Measurements from ENCODE around the gene CCDC13.

CCDC13 gene

DNA sequence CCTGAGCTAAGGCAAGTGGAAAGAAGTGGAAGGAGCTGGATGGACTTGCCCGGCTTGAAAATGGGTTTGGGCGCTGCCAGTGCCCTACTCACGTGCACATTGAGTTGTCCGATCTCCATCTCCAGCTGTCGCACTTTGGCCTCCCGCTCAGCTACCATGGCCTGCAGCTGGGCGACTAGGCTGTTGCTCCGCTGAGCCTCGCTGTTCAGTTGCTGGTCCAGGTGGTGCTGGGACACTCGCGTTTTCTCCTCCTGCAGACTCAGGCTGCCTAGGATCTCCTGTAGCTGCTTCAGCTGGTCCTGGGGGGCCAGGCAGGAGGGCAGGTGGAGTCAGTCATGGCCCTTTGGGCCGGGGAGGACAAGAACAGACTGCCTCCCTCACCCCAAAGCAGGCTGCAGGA lies 37.4 kb downstream of the CCDC13 start:
- Mint-ChIP-seq H3K36me3 (ENCODE audit: low read depth) (no peaks in the 10 kb centered on the region), H3K27ac (no peak overlapping the region), H3K27me3 (ENCODE audit: low read depth, poor library complexity) (peaks cover 16% of the 10 kb centered on the region), H3K9me3 (peaks cover 7% of the 10 kb centered on the region), H3K4me3 (no peak overlapping the region), H3K4me1 (peaks cover 20% of the 10 kb centered on the region)
- TF ChIP-seq, protein P1, sequence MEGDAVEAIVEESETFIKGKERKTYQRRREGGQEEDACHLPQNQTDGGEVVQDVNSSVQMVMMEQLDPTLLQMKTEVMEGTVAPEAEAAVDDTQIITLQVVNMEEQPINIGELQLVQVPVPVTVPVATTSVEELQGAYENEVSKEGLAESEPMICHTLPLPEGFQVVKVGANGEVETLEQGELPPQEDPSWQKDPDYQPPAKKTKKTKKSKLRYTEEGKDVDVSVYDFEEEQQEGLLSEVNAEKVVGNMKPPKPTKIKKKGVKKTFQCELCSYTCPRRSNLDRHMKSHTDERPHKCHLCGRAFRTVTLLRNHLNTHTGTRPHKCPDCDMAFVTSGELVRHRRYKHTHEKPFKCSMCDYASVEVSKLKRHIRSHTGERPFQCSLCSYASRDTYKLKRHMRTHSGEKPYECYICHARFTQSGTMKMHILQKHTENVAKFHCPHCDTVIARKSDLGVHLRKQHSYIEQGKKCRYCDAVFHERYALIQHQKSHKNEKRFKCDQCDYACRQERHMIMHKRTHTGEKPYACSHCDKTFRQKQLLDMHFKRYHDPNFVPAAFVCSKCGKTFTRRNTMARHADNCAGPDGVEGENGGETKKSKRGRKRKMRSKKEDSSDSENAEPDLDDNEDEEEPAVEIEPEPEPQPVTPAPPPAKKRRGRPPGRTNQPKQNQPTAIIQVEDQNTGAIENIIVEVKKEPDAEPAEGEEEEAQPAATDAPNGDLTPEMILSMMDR (IDR thresholded peaks at IDR 0.05) = no peak
- DNase-seq = no peak

DNA sequence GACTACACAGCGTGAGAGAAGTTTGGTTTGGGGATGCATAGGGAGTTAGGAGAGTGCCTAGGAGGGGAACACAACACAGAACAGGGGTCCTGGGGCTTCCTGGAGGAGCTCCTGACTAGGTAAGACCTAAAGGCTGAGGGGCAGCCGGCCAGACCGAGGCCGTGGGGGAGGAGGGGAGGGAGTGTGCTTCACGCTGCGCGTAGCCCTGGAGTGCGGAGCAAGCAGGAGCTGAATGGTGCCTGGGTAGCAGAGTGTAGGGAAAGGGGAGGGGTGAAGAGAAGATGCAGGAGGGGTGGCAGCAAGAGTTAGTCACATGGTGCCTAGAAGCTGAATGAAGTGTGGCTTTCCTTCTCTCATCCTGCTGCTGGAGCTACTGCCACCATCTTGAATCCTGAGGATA lies 38.0 kb downstream of the CCDC13 start:
- no peaks in the 10 kb centered on the region for H3K36me3 Mint-ChIP-seq (ENCODE audit: low read depth)
- TF ChIP-seq, protein P1 (IDR thresholded peaks at IDR 0.05) = no peak
- H3K27me3 Mint-ChIP-seq (ENCODE audit: low read depth, poor library complexity) = peaks cover 17% of the 10 kb centered on the region
- no peak overlapping the region for H3K27ac Mint-ChIP-seq
- no peak for DNase-seq
- H3K4me1 Mint-ChIP-seq = peaks cover 19% of the 10 kb centered on the region
- peaks cover 7% of the 10 kb centered on the region for H3K9me3 Mint-ChIP-seq
- H3K4me3 Mint-ChIP-seq = no peak overlapping the region

DNA sequence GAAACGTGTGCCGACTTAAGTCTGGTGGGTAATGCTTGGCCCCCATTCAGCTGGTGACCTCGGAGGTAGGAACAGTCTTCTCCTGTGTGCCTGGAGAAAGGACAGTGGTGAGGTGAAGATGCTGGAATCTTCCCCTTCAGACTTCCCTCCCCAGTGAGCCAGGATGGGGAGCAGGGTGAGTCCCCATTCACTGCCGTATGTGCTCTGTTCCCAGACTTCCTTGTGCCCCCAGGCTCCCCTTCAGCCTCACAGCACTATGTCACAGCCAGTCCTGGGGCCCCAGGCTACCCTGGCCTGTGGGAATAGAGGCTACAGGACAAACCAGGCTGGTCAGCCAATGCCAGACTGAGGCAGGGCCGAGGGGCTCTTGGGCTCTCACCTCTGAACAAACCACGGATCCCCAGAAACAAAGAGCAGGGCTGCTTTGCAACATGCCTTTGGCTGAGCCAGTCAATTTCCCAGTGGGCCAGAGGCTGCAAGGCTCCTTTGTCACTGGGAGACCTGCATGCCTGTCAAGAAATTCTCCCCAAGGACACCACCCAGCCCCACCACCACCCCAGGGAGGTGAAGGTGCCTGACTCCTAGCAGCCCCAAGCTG lies 38.7 kb downstream of the CCDC13 start:
- no peak overlapping the region for H3K27ac Mint-ChIP-seq
- no peaks in the 10 kb centered on the region for H3K36me3 Mint-ChIP-seq (ENCODE audit: low read depth)
- DNase-seq = no peak
- H3K27me3 Mint-ChIP-seq (ENCODE audit: low read depth, poor library complexity) = peaks cover 17% of the 10 kb centered on the region
- no peak overlapping the region for H3K4me3 Mint-ChIP-seq
- H3K4me1 Mint-ChIP-seq = peaks cover 13% of the 10 kb centered on the region
- peaks cover 7% of the 10 kb centered on the region for H3K9me3 Mint-ChIP-seq
- TF ChIP-seq, protein P1 (IDR thresholded peaks at IDR 0.05) = no peak

DNA sequence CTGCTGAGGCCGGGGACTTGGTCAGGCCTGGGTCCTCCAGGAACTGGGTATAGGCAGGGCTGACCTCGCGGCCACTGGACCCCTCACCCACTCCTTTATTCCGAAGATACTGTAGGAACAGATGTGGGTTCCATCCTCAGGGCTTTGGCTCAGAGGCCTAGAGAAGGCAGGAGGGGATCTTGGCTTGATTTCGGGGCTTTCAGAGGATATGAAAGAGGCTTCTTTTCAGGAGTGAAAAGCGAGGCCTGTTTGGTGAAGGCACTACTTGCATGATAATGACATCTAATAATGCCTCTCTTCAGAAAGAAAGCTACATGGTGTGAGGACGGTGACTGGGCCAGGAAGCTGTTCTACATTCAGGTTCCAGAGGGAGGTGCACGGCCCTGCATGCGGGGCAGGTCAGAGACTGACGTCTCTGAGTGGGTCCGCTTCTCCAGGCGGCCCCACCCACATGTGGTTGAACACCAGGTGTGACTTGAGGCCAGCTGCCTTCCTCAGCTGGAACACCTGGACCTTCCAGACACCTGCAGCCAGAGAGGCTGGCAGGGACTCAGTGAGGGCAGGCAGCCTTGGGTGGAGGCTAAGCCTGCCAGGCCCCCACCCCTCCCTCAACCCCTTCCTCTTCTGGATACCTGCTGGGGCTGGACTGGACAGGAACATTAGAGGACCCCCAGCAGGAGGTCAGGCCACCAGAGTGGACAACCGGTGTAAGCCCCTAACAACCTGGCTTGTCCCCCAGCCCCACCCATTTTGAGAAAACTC lies 39.4 kb downstream of the CCDC13 start:
- Mint-ChIP-seq H3K4me1 (peaks cover 13% of the 10 kb centered on the region), H3K4me3 (no peak overlapping the region), H3K36me3 (ENCODE audit: low read depth) (no peaks in the 10 kb centered on the region), H3K9me3 (peaks cover 4% of the 10 kb centered on the region), H3K27ac (no peak overlapping the region), H3K27me3 (ENCODE audit: low read depth, poor library complexity) (peaks cover 21% of the 10 kb centered on the region)
- DNase-seq = no peak
- TF ChIP-seq, protein P1 (IDR thresholded peaks at IDR 0.05) = no peak

DNA sequence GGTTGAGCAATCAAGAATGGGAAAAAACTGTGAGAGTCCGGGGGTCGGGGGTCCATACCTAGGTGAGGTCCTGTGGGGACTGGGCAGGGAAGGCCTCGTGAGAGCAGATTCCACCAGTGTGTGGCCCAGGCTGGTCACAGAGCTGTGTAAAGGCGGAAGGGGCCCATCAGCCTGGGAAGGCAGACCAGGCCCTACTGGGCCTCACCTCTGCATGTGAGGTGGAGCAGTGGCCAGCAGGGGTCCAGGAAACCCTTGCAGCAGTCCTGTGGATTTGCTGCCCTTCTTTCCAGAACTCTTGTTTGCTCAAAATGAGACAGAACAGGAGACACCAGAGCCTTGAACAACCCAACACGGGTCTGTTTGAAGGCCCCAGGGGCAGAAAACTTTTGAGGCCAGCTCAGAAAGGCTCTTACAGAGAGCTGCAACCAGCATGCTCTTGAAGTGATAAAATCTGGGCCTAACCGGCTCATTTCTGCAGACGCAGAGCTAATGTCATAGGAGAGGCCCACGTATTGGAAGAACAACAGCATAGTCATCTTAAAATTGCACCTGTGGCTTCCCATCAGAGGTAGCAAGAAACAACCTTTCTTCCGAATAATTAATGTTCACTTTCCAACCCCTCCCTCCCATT lies 40.1 kb downstream of the CCDC13 start:
- Mint-ChIP-seq H3K36me3 (ENCODE audit: low read depth) (no peaks in the 10 kb centered on the region), H3K4me3 (no peak overlapping the region), H3K4me1 (peaks cover 13% of the 10 kb centered on the region), H3K27me3 (ENCODE audit: low read depth, poor library complexity) (peaks cover 19% of the 10 kb centered on the region), H3K9me3 (no peaks in the 10 kb centered on the region), H3K27ac (peak overlapping the region; percentile 64)
- TF ChIP-seq, protein P1 (IDR thresholded peaks at IDR 0.05) = peak; percentile 19
- DNase-seq = no peak

All from nephron progenitor cell (in vitro differentiated cells).